Liver (tissue), 9 donors: Measurements from ENCODE around the gene CAPN7. TPM values are rescaled to one million over a fixed set of nuclear protein-coding genes. Genes with fewer than 3 reads are reported as not detected.
A peak's percentile ranks its signal among the peaks of the same experiment; 100 is the strongest.

Experiments used
- DNase-seq: peaks from one replicate; pipeline ENCODE4 v3.0.0-alpha.2; 2017; ENCODE audit warnings: low spot score
- H3K27ac ChIP-seq, 2 donors: one replicate each; pipeline ENCODE4 v1.7.0; 2013; ENCODE audit warnings: inconsistent platforms in 2 of 2, low read length in 2 of 2, control low read depth in 1 of 2, low read depth in 1 of 2, mild to moderate bottlenecking in 1 of 2
- H3K27me3 ChIP-seq, 4 donors: one replicate each; pipeline versions ENCODE4 v1.6.1 to v1.7.0; 2013; ENCODE audit warnings: low read length in 3 of 4, inconsistent platforms in 1 of 4, mild to moderate bottlenecking in 1 of 4, moderate library complexity in 1 of 4; ENCODE audit not compliant: control insufficient read depth in 4 of 4, insufficient read depth in 4 of 4
- H3K36me3 ChIP-seq, 4 donors: one replicate each; pipeline versions ENCODE4 v1.6.1 to v1.7.0; 2013; ENCODE audit warnings: low read length in 3 of 4, mild to moderate bottlenecking in 3 of 4, low read depth in 1 of 4, moderate library complexity in 1 of 4; ENCODE audit not compliant: control insufficient read depth in 4 of 4, insufficient read depth in 3 of 4
- H3K4me1 ChIP-seq, 4 donors: one replicate each; pipeline versions ENCODE4 v1.6.1 to v1.7.0; 2013; ENCODE audit warnings: low read length in 3 of 4, mild to moderate bottlenecking in 3 of 4, moderate library complexity in 1 of 4; ENCODE audit not compliant: control insufficient read depth in 4 of 4, insufficient read depth in 4 of 4
- H3K4me3 ChIP-seq, 3 donors: one replicate each; pipeline versions ENCODE4 v1.6.1 to v1.7.0; 2013; ENCODE audit warnings: low read length in 3 of 3, control low read depth in 1 of 3, low read depth in 1 of 3, mild to moderate bottlenecking in 1 of 3
- H3K9ac ChIP-seq, 2 donors: one replicate each; pipeline ENCODE4 v1.7.0; 2013; ENCODE audit warnings: low read length in 2 of 2, mild to moderate bottlenecking in 2 of 2, moderate library complexity in 2 of 2, control low read depth in 1 of 2, low read depth in 1 of 2
- H3K9me3 ChIP-seq, 4 donors: one replicate each; pipeline versions ENCODE4 v1.6.1 to v1.7.0; 2013; ENCODE audit warnings: low read length in 3 of 4; ENCODE audit not compliant: control insufficient read depth in 4 of 4
- CTCF ChIP-seq: fragments of 150-350 bp; IDR thresholded peaks from 2 replicates; pipeline ENCODE4 v1.5.1; 2017; ENCODE audit warnings: improper control_type of control experiment, low read depth, low read length; ENCODE audit not compliant: missing input control
- EGR1 ChIP-seq, 2 donors: IDR thresholded peaks; 2 replicates each; pipeline ENCODE4 v1.6.1; 2016 to 2018; ENCODE audit warnings: antibody characterized with exemption in 2 of 2, low read depth in 2 of 2
- FOXA1 ChIP-seq: IDR thresholded peaks from 2 replicates; pipeline ENCODE4 v1.6.1; 2016; ENCODE audit warnings: antibody characterized with exemption
- FOXA2 ChIP-seq: IDR thresholded peaks from 2 replicates; pipeline ENCODE4 v1.6.1; 2016; ENCODE audit warnings: antibody characterized with exemption
- GABPA ChIP-seq, 2 donors: IDR thresholded peaks in 1 of 2; conservative IDR thresholded peaks in 1 of 2; 2 replicates each; pipeline ENCODE4 v1.6.1; 2016; ENCODE audit warnings: antibody characterized with exemption in 2 of 2, mild to moderate bottlenecking in 1 of 2, moderate library complexity in 1 of 2
- HNF4A ChIP-seq, 2 donors: conservative IDR thresholded peaks; 2 replicates each; pipeline ENCODE4 v1.6.1; 2016; ENCODE audit warnings: antibody characterized with exemption in 2 of 2, mild to moderate bottlenecking in 2 of 2
- HNF4G ChIP-seq: IDR thresholded peaks from 2 replicates; pipeline ENCODE4 v1.6.1; 2016; ENCODE audit warnings: antibody characterized with exemption
- JUND ChIP-seq, 2 donors: IDR thresholded peaks; 2 replicates each; pipeline ENCODE4 v1.6.1; 2016; ENCODE audit warnings: antibody characterized with exemption in 2 of 2
- MAX ChIP-seq: IDR thresholded peaks from 2 replicates; pipeline ENCODE4 v1.6.1; 2016; ENCODE audit warnings: antibody characterized with exemption
- NR2F2 ChIP-seq: IDR thresholded peaks from 2 replicates; pipeline ENCODE4 v1.6.1; 2016; ENCODE audit warnings: antibody characterized with exemption
- RAD21 ChIP-seq, 2 donors: IDR thresholded peaks; 2 replicates each; pipeline ENCODE4 v1.6.1; 2016; ENCODE audit warnings: antibody characterized with exemption in 2 of 2, mild to moderate bottlenecking in 2 of 2
- REST ChIP-seq: IDR thresholded peaks from 2 replicates; pipeline ENCODE4 v1.6.1; 2016; ENCODE audit warnings: antibody characterized with exemption, mild to moderate bottlenecking
- RXRA ChIP-seq, 2 donors: IDR thresholded peaks; 2 replicates each; pipeline ENCODE4 v1.6.1; 2017 to 2018; ENCODE audit warnings: antibody characterized with exemption in 2 of 2, mild to moderate bottlenecking in 1 of 2
- TAF1 ChIP-seq: conservative IDR thresholded peaks from 2 replicates; pipeline ENCODE4 v1.6.1; 2016; ENCODE audit warnings: antibody characterized with exemption, mild to moderate bottlenecking
- ZBTB33 ChIP-seq: IDR thresholded peaks from 2 replicates; pipeline ENCODE4 v1.6.1; 2016; ENCODE audit warnings: antibody characterized with exemption
- WGBS: extraction: QIAGEN DNeasy Blood & Tissue Kit; methylation state at CpG from one replicate; pipeline ENCODE4 v1.1.7; 2013; 5-methylcytosine and 5-hydroxymethylcytosine counted together
- polyA plus RNA-seq, 2 donors: library from polyadenylated mRNA; stranded (reverse) in 1 of 2; unstranded in 1 of 2; fragments of 200-250 nt in 1 of 2; fragments of >200 nt in 1 of 2; fragmentation: Nextera tagmentation in 1 of 2; extraction: Ambion mirVana in 1 of 2; gene quantifications; one replicate each; pipeline versions ENCODE4 v1.2.1 to v1.2.3, GENCODE V29; 2013 to 2015
- total RNA-seq, 2 donors: library from RNA; depleted of rRNA; stranded (reverse); fragments of >200 nt; gene quantifications; one replicate each; pipeline ENCODE4 v1.2.3, GENCODE V29; 2014
- donor health status: healthy.
- donor health status: healthy.
- donor health status: healthy.
- donor health status: healthy.
- donor health status: healthy.

Gene CAPN7
- total and polyA plus RNA-seq, 4 donors = 9.5 to 41.9 (median 17.9) TPM

- TF ChIP-seq RAD21 (IDR thresholded peaks at IDR 0.05) (peak in 1 of 2 donors; percentile 11), HNF4A (conservative IDR thresholded peaks at IDR 0.05) (peak; percentile 33 to 42), RXRA (IDR thresholded peaks at IDR 0.05) (no peak)
- no peak overlapping the region for H3K9ac ChIP-seq
- H3K27ac ChIP-seq = no peak overlapping the region
- H3K4me1 ChIP-seq = peaks cover 0 to 11% (median 1%) of the 10 kb centered on the region in 4 donors
- no peak for DNase-seq
- 55% methylated on average over 3 of the region's 3 CpGs for WGBS
- H3K27me3 ChIP-seq = no peaks in the 10 kb centered on the region
- H3K4me3 ChIP-seq = no peak overlapping the region
- H3K36me3 ChIP-seq = peaks cover 0 to 10% (median 5%) of the 10 kb centered on the region in 4 donors
- no peaks in the 10 kb centered on the region for H3K9me3 ChIP-seq
Measured at GRCh38 chr3:15299036-15299435, 93.0 kb downstream of the CAPN7 start.

- H3K27ac ChIP-seq = no peak overlapping the region
- no peak overlapping the region for H3K4me3 ChIP-seq
- DNase-seq = no peak
- no peaks in the 10 kb centered on the region for H3K27me3 ChIP-seq
- H3K9ac ChIP-seq = no peak overlapping the region
- peaks cover 0 to 10% (median 5%) of the 10 kb centered on the region in 4 donors for H3K36me3 ChIP-seq
- 64% methylated on average over 8 of the region's 8 CpGs for WGBS
- H3K4me1 ChIP-seq = peaks cover 0 to 6% (median 1%) of the 10 kb centered on the region in 4 donors
- no peaks in the 10 kb centered on the region for H3K9me3 ChIP-seq
- TF ChIP-seq RAD21 (IDR thresholded peaks at IDR 0.05) (peak in 1 of 2 donors; percentile 28), JUND (IDR thresholded peaks at IDR 0.05) (peak; percentile 19 to 26), REST (no peak), NR2F2 (peak; percentile 86), MAX (peak; percentile 20), GABPA (IDR thresholded peaks at IDR 0.05 in 1 of 2, conservative IDR thresholded peaks at IDR 0.05 in 1 of 2) (no peak), TAF1 (no peak)
Measured at GRCh38 chr3:15300323-15301078, 94.5 kb downstream of the CAPN7 start.

- no peak overlapping the region for H3K4me3 ChIP-seq
- H3K9ac ChIP-seq = no peak overlapping the region
- H3K27me3 ChIP-seq = no peaks in the 10 kb centered on the region
- no peak for DNase-seq
- no peak overlapping the region for H3K27ac ChIP-seq
- H3K9me3 ChIP-seq = no peaks in the 10 kb centered on the region
- 97% methylated on average over 7 of the region's 7 CpGs for WGBS
- H3K4me1 ChIP-seq = peaks cover 0 to 6% (median 1%) of the 10 kb centered on the region in 4 donors
- H3K36me3 ChIP-seq = peaks cover 0 to 10% (median 5%) of the 10 kb centered on the region in 4 donors
- TF ChIP-seq TAF1 (no peak), FOXA1 (no peak), RXRA (IDR thresholded peaks at IDR 0.05) (no peak), FOXA2 (no peak), NR2F2 (no peak), HNF4G (no peak), CTCF (no peak), EGR1 (IDR thresholded peaks at IDR 0.05; ENCODE audit: low read depth in 2 of 2) (no peak), MAX (no peak), HNF4A (conservative IDR thresholded peaks at IDR 0.05) (no peak), RAD21 (IDR thresholded peaks at IDR 0.05) (no peak), ZBTB33 (no peak)
Measured at GRCh38 chr3:15301761-15302160, 95.7 kb downstream of the CAPN7 start.
